Testis (tissue), 3 donors: Measurements from ENCODE around the gene IL25. TPM values are rescaled to one million over a fixed set of nuclear protein-coding genes. Genes with fewer than 3 reads are reported as not detected.

Experiments
- DNase-seq: peaks from one replicate; pipeline ENCODE4 v3.0.0-alpha.2; 2019
- H3K27ac ChIP-seq, 2 donors: fragments of 200-600 bp; sonication (generic); one replicate each; pipeline ENCODE4 v1.5.1; 2019
- H3K27me3 ChIP-seq: fragments of 200-600 bp; sonication (generic); one replicate; pipeline ENCODE4 v1.5.1; 2019
- H3K36me3 ChIP-seq: fragments of 200-600 bp; sonication (generic); one replicate; pipeline ENCODE4 v1.5.1; 2017; ENCODE audit warnings: low read depth; ENCODE audit errors: missing control alignments
- H3K4me1 ChIP-seq: fragments of 200-600 bp; sonication (generic); one replicate; pipeline ENCODE4 v1.5.1; 2019
- H3K4me3 ChIP-seq, 2 donors: fragments of 200-600 bp; sonication (generic); one replicate each; pipeline ENCODE4 v1.5.1; 2017 to 2019
- H3K9me3 ChIP-seq: fragments of 200-600 bp; sonication (generic); one replicate; pipeline ENCODE4 v1.5.1; 2017
- CTCF ChIP-seq, 3 experiments: fragments of 450-650 bp in 2 of 3; fragments of 200-600 bp in 1 of 3; sonication (generic) in 1 of 3; IDR thresholded peaks; one replicate each; pipeline ENCODE4 v1.5.1; 2016 to 2019; ENCODE audit warnings: antibody characterized with exemption in 3 of 3, mild to moderate bottlenecking in 2 of 3, moderate library complexity in 1 of 3
- POLR2A ChIP-seq: fragments of 450-650 bp; IDR thresholded peaks from one replicate; pipeline ENCODE4 v1.6.1; 2017; ENCODE audit warnings: antibody characterized with exemption, mild to moderate bottlenecking, moderate library complexity
- WGBS, 2 donors: methylation state at CpG; one replicate each; pipeline ENCODE4 v1.1.5; 2018; 5-methylcytosine and 5-hydroxymethylcytosine counted together
- intact Hi-C: fragments of 100-400 bp; cut with DNase I; formaldehyde crosslinking; loops from one replicate; pipeline ENCODE4 v1.15.1; 2023; ENCODE audit warnings: low total_unique reads
- polyA plus RNA-seq: library from polyadenylated mRNA; stranded (reverse); fragments of 350-450 nt; fragmentation: Illumina TruSeq; extraction: RNeasy Lipid Tissue Mini Kit (QIAGEN cat#74804); gene quantifications from one replicate; pipeline ENCODE4 v1.2.3, GENCODE V29; 2014; ENCODE audit warnings: low read depth, low replicate concordance; ENCODE audit not compliant: insufficient read depth
- total RNA-seq, 2 donors: library from RNA; depleted of rRNA; stranded (reverse); fragments of >200 nt; gene quantifications; one replicate each; pipeline ENCODE4 v1.2.3, GENCODE V29; 2016

IL25 gene
- total and polyA plus RNA-seq, 3 donors from 2014 or later: 0.39 to 0.83 (median 0.68) TPM

- Histone ChIP-seq H3K4me3 (no peak overlapping the region), H3K4me1 (peaks cover 5% of the 10 kb centered on the region), H3K9me3 (no peaks in the 10 kb centered on the region), H3K27ac (no peak overlapping the region), H3K27me3 (no peaks in the 10 kb centered on the region), H3K36me3 (no peaks in the 10 kb centered on the region)
- WGBS, 2 donors: 86 to 89% methylated on average over 6 of the region's 6 CpGs
- intact Hi-C loops: no loop called here
- no peak for DNase-seq
- TF ChIP-seq CTCF (IDR thresholded peaks at IDR 0.05): no peak
- no peak for TF ChIP-seq POLR2A
These were observed 24.3 kb upstream of the IL25 start for GRCh38 chr14:23348297-23348655.

- TF ChIP-seq CTCF (IDR thresholded peaks at IDR 0.05) (no peak), POLR2A (no peak)
- H3K27ac ChIP-seq: no peak overlapping the region
- H3K4me1 ChIP-seq: peaks cover 5% of the 10 kb centered on the region
- 72 to 84% methylated on average over 4 to 8 of the region's 8 CpGs for WGBS, 2 donors
- H3K36me3 ChIP-seq: no peaks in the 10 kb centered on the region
- no peaks in the 10 kb centered on the region for H3K9me3 ChIP-seq
- no peak overlapping the region for H3K4me3 ChIP-seq
- no peak for DNase-seq
- intact Hi-C loops: no loop called here
- H3K27me3 ChIP-seq: no peaks in the 10 kb centered on the region
These were observed 23.3 kb upstream of the IL25 start for GRCh38 chr14:23349156-23349845.

GRCh38 chr14:23351681-23352505 lies 20.7 kb upstream of the IL25 start:
- no peaks in the 10 kb centered on the region for H3K27me3 ChIP-seq
- intact Hi-C loops: no loop called here
- WGBS, 2 donors: 19 to 27% methylated on average over 9 to 59 of the region's 61 CpGs
- no peak for DNase-seq
- H3K36me3 ChIP-seq: no peaks in the 10 kb centered on the region
- TF ChIP-seq CTCF (IDR thresholded peaks at IDR 0.05) (no peak), POLR2A (no peak)
- peaks cover 5% of the 10 kb centered on the region for H3K4me1 ChIP-seq
- peak overlapping the region in 1 of 2 donors; percentile 29 for H3K27ac ChIP-seq
- H3K9me3 ChIP-seq: no peaks in the 10 kb centered on the region
- peak overlapping the region; percentile 45 to 58 for H3K4me3 ChIP-seq

GRCh38 chr14:23352506-23353432 lies 19.8 kb upstream of the IL25 start, which contains the start of gene SLC22A17:
SLC22A17 (minus strand) TSS chr14:23352887.
- DNase-seq: peak; percentile 90
- intact Hi-C loops: no loop called here
- TF ChIP-seq CTCF (IDR thresholded peaks at IDR 0.05) (no peak), POLR2A (peak; percentile 64)
- Histone ChIP-seq H3K9me3 (no peaks in the 10 kb centered on the region), H3K4me1 (peaks cover 5% of the 10 kb centered on the region), H3K36me3 (no peaks in the 10 kb centered on the region), H3K27ac (peak within 1 kb of the TSS in 1 of 2 donors; percentile 29), H3K4me3 (peak within 1 kb of the TSS; percentile 45 to 58), H3K27me3 (no peaks in the 10 kb centered on the region)
- 1% methylated on average over 12 to 27 of the region's 42 CpGs for whole genome bisulfite sequencing, 2 donors
